ENCODE measurements around the gene NDOR1. TPM values are rescaled to one million over a fixed set of nuclear protein-coding genes. Genes with fewer than 3 reads are reported as not detected.
A peak's percentile ranks its signal among the peaks of the same experiment; 100 is the strongest.

NDOR1 gene
- total RNA-seq, 3 donors from 2014 or later: 15.9 to 19.7 (median 19.0) TPM

GRCh38 chr9:137162505-137163364 is 42.8 kb upstream of the NDOR1 start:
- TF ChIP-seq CTCF (IDR thresholded peaks at IDR 0.05): no peak
- Histone ChIP-seq H3K4me3 (no peak overlapping the region), H3K36me3 (ENCODE audit: low read depth) (no peaks in the 10 kb centered on the region), H3K4me1 (ENCODE audit: low read depth) (peaks cover 21% of the 10 kb centered on the region), H3K9me3 (no peaks in the 10 kb centered on the region)
- DNase-seq (peak in 2 of 3 donors; percentile 67 to 73), ATAC-seq (peak; percentile 75)
- intact Hi-C loops (cut with DNase I, micrococcal nuclease): no loop called here

GRCh38 chr9:137163365-137163715 is 42.2 kb upstream of the NDOR1 start:
- DNase-seq (no peak), ATAC-seq (peak; percentile 5)
- Histone ChIP-seq H3K9me3 (no peaks in the 10 kb centered on the region), H3K4me1 (ENCODE audit: low read depth) (peaks cover 27% of the 10 kb centered on the region), H3K36me3 (ENCODE audit: low read depth) (no peaks in the 10 kb centered on the region), H3K4me3 (no peak overlapping the region)
- no peak for TF ChIP-seq CTCF (IDR thresholded peaks at IDR 0.05)
- intact Hi-C loops (cut with DNase I, micrococcal nuclease): no loop called here

GRCh38 chr9:137163805-137164204 is 41.7 kb upstream of the NDOR1 start:
- DNase-seq: no peak
- Histone ChIP-seq H3K36me3 (ENCODE audit: low read depth) (no peaks in the 10 kb centered on the region), H3K4me1 (ENCODE audit: low read depth) (peaks cover 31% of the 10 kb centered on the region), H3K4me3 (no peak overlapping the region), H3K9me3 (no peaks in the 10 kb centered on the region)
- TF ChIP-seq CTCF (IDR thresholded peaks at IDR 0.05): no peak
- no peak for ATAC-seq
- intact Hi-C loops (cut with DNase I, micrococcal nuclease): no loop called here

GRCh38 chr9:137164370-137165249 is 40.9 kb upstream of the NDOR1 start:
- DNase-seq (no peak), ATAC-seq (no peak)
- H3K4me3 ChIP-seq: no peak overlapping the region
- intact Hi-C loops (cut with DNase I, micrococcal nuclease): no loop called here
- H3K9me3 ChIP-seq: no peaks in the 10 kb centered on the region
- H3K36me3 ChIP-seq (ENCODE audit: low read depth): no peaks in the 10 kb centered on the region
- TF ChIP-seq CTCF (IDR thresholded peaks at IDR 0.05): no peak
- H3K4me1 ChIP-seq (ENCODE audit: low read depth): peaks cover 39% of the 10 kb centered on the region

- intact Hi-C loops (cut with DNase I, micrococcal nuclease): no loop called here
- DNase-seq (no peak), ATAC-seq (no peak)
- Histone ChIP-seq H3K4me1 (ENCODE audit: low read depth) (peaks cover 45% of the 10 kb centered on the region), H3K4me3 (no peak overlapping the region), H3K36me3 (ENCODE audit: low read depth) (no peaks in the 10 kb centered on the region), H3K9me3 (no peaks in the 10 kb centered on the region)
- TF ChIP-seq CTCF (IDR thresholded peaks at IDR 0.05): no peak
Measured at GRCh38 chr9:137165250-137165836, 40.2 kb upstream of the NDOR1 start.
